DND-41 (cell line): ENCODE measurements around the gene ATP5PO.

ENCODE experiments used
- CTCF ChIP-seq: IDR thresholded peaks from 2 replicates; pipeline ENCODE4 v1.5.1; 2012; ENCODE audit warnings: borderline replicate concordance, low read length, moderate library complexity, mild to moderate bottlenecking; ENCODE audit not compliant: poor library complexity, severe bottlenecking; ENCODE audit errors: extremely low read depth
- EZH2 ChIP-seq: IDR thresholded peaks from 3 replicates; pipeline ENCODE4 v1.6.1; 2012; ENCODE audit warnings: borderline replicate concordance, low read depth, mild to moderate bottlenecking, moderate library complexity, low read length, inconsistent platforms; ENCODE audit not compliant: severe bottlenecking

- TF ChIP-seq CTCF (no peak), EZH2 (no peak)
These were observed 41.4 kb downstream of the ATP5PO start for GRCh38 chr21:33874161-33874560.
